Measurements from ENCODE around the gene SLC41A1.

GRCh38 chr1:205812271-205812877 lies 624 bp downstream of the SLC41A1 start:
- TF ChIP-seq CTCF (conservative IDR thresholded peaks at IDR 0.05 in 1 of 2, IDR thresholded peaks at IDR 0.05 in 1 of 2; ENCODE audit: extremely low read depth in 1 of 2, insufficient read depth in 1 of 2, low read depth in 1 of 2, low read length in 2 of 2) (no peak), EZH2 (IDR thresholded peaks at IDR 0.05; ENCODE audit: borderline replicate concordance, low read length) (no peak)

All from mammary epithelial cell (primary cell).